ENCODE results near the gene PARD3B. TPM values are rescaled to one million over a fixed set of nuclear protein-coding genes. Genes with fewer than 3 reads are reported as not detected.
"Not testable (repeated sequence)": the region's sequence is repeated elsewhere in the genome, so short reads cannot be mapped to it uniquely, and the experiment has no call there.

The PARD3B gene
- polyA plus RNA-seq, 4 donors = 35.7 to 40.4 (median 37.9) TPM

DNA sequence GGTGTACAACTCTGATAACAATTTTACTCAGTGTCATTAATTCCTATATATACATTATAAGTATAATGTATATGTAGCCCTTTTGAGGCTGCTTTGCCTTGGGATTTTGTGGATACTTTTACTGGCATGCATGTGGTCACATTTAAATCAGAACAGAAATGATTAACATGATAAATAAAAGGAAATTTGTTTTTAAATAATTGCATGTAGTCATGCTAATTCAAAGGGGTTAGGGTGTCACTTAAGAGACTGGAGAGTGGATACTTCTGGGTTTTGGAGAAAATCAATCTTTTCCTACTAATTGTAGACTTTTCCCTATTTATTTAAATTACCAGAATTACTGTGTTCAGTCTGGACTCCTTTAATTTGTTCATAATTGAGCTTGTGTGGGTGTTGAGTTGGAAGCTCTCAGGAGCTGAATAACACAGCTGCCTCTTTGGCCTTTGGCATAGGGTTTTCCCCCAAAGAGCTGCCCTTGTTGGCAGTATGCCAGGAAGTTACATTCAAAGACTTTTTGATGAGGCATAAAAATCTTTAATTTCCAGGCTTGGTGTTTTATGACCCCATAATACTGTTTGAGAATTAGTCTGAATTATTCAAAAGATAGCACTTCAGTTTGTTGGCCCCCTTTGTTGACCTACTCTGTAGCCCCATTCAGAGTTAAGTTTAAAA is 652.3 kb downstream of the PARD3B start:
- DNase-seq (ENCODE audit: low read depth in 4 of 4, low spot score in 3 of 4) = no peak

DNA sequence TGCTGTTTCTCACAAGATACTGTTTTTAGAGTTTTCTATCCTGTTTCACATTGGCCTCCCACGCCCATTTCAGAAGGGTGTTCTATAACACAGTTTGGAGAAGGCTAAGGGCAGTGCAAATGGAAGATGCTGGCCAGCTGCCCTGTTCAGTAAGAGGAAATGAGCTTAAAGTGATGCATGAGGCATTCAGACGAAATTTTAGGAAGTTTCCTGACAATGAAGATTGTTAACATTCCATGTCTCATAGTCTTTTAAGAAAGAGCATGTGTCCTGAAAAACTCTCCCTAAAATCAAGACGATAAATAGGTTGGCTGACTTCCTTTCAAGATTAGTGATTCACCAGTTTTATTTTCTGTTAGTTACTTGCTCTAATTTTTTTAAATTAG is 652.9 kb downstream of the PARD3B start:
- no peak for DNase-seq (ENCODE audit: low read depth in 4 of 4, low spot score in 3 of 4)

GRCh38 chr2:205199165-205199850 is 654.0 kb downstream of the PARD3B start:
- no peak for DNase-seq (ENCODE audit: low read depth in 4 of 4, low spot score in 3 of 4)

GRCh38 chr2:205210494-205210893 is 665.2 kb downstream of the PARD3B start:
- no peak for DNase-seq (ENCODE audit: low read depth in 4 of 4, low spot score in 3 of 4)

DNA sequence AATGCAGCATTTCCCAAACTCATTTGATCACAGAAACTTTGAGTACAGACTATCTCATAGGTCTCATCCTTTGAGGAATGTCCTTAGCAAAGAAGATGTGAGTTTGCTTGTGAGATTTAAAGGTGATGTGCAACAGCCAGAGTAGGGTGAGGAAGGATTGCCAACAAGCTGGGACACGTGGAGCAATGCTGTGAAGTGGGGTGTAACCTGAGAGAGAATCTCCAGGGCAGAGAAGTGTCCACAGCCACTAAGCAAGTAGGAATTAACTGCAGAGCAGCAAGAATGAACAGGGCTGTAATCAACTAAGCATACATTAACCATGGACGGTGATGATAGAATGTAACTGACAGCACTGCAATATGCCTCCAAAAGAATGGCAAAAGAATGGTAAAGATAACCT is 667.1 kb downstream of the PARD3B start:
- DNase-seq (ENCODE audit: low read depth in 4 of 4, low spot score in 3 of 4) = no peak

DNA sequence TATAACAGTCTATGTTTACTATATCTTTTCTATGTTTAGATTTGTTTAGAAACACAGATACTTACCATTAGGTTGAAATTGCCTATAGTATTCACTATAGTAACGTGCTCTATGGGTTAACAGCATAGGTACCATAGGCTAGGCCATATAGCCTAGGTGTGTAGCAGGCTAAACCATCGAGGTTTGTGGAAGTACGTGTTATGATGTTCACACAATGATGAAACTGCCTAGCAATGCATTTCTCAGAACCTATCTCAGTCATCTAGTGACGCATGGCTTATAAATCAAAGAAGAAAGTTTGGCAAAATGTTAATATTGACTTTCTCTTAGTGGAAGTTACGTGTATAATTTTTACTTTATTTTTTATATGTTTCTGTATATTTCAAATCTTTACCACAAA is 670.8 kb downstream of the PARD3B start:
- no peak for DNase-seq (ENCODE audit: low read depth in 4 of 4, low spot score in 3 of 4)

DNA sequence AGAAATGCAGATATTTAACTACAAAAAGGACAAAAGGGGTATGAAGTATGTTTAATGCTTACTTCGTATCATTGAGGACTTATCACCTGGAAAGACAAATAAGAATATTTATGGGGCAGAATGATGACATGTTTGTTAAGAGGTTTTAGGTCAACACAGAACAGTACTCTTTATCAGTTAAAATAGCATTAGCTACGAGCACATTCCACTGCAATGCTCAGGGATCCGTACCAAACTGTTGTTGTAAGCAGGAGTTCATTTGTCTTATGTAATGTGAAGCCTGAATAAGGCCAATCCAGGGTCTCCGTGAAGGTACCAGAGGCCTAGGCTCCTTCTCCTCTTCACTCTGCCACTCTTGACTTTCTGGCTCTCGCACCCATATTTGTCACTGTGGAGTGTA is 671.3 kb downstream of the PARD3B start:
- DNase-seq (ENCODE audit: low read depth in 4 of 4, low spot score in 3 of 4) = no peak

- DNase-seq (ENCODE audit: low read depth in 4 of 4, low spot score in 3 of 4) = no peak
These were observed 671.7 kb downstream of the PARD3B start for GRCh38 chr2:205217004-205217403.

- DNase-seq (ENCODE audit: low read depth in 4 of 4, low spot score in 3 of 4) = no peak
These were observed 672.8 kb downstream of the PARD3B start for GRCh38 chr2:205218056-205218455.

DNA sequence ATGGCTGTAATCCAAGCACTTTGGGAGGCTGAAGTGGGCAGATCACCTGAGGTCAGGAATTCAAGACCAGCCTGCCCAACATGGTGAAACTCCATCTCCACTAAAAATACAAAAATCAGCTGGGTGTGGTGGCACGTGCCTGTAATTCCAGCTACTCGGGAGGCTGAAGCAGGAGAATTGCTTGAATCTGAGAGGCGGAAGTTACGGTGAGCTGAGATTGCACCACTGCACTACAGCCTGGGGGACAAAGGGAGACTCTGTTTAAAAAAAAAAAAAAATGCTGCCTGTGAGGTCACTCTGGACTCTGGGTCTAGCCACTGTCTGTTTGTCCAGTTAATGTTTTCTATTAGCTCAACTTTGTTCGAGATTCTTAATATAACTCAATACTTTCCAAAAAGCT is 673.5 kb downstream of the PARD3B start:
- DNase-seq (ENCODE audit: low read depth in 4 of 4, low spot score in 3 of 4) = not testable (repeated sequence)

DNA sequence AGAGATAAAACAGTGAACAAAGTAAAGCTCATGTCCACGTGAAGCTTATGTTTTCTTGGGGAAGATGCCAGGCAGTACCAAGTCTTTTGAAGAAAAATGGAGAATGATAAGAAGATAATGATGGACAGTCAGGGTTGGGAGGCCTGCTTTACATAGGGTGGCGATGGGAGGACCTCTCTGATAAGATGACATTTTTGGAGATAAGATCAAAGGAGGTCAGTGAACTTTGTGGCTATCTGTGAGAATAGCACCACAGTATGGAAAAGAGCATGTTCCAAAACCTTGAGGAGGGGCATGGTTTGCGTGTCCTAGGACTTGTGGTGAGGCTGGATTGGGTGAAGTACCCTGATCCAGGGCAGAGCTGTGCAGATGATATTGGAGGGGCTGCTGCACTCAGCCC is 675.3 kb downstream of the PARD3B start:
- no peak for DNase-seq (ENCODE audit: low read depth in 4 of 4, low spot score in 3 of 4)

DNA sequence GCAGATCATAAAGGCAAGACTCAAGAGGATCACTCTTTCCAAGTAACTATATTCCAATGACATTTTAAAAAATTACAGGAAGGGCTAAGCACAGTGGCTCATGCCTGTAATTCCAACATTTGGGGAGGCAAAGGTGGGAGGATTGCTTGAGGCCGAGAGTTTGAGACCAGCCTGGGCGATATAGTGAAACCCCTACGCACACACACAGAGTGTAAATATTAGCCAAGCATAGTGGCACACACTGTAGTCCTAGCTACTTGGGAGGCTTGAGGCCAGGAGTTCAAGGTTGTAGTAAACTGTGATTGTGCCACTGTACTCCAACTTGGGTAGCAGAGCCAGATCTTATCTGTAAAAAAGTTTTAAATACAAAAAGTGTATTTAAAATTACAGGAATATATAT is 686.8 kb downstream of the PARD3B start:
- DNase-seq (ENCODE audit: low read depth in 4 of 4, low spot score in 3 of 4) = no peak

DNA sequence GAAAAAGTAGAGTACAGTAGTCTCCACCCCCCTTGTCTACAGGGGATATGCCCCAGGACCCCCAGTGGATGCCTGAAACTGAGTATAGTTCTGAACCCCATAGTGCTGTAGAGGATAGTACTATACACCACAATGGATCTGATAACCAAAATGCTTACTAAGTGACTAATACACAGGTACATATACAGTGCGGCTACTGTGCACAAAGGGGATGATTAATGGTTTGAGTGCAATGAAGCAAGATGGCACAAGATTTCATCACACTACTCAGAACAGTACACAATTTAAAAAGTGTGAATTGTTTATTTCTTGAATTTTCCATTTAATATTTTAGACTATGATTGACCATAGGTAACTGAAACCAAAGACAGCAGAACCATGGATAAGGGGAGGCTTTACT is 690.2 kb downstream of the PARD3B start:
- no peak for DNase-seq (ENCODE audit: low read depth in 4 of 4, low spot score in 3 of 4)

DNA sequence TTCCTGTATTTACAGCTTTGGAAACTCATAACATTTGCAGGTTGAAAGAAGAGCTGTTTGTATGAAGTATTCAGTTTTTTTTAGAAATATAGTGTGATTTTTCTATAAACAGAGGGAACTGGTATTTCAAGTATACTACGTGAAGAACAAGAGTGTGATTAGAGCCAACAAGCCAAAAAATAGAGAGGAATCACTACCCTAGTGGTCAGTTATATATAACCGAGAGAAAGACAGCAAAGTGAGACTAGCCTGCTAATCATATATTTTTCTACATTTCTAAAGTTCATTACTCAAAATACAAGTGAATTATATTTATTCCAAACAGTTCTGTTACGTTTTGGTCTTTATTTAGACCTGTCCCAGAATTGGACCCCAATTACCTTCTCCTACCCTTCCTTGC is 692.2 kb downstream of the PARD3B start:
- DNase-seq (ENCODE audit: low read depth in 4 of 4, low spot score in 3 of 4) = no peak

- no peak for DNase-seq (ENCODE audit: low read depth in 4 of 4, low spot score in 3 of 4)
These were observed 699.7 kb downstream of the PARD3B start for GRCh38 chr2:205245001-205245400.

- DNase-seq (ENCODE audit: low read depth in 4 of 4, low spot score in 3 of 4) = peak in 2 of 4 donors; percentile 8 to 12
These were observed 700.4 kb downstream of the PARD3B start for GRCh38 chr2:205245652-205246051.

DNA sequence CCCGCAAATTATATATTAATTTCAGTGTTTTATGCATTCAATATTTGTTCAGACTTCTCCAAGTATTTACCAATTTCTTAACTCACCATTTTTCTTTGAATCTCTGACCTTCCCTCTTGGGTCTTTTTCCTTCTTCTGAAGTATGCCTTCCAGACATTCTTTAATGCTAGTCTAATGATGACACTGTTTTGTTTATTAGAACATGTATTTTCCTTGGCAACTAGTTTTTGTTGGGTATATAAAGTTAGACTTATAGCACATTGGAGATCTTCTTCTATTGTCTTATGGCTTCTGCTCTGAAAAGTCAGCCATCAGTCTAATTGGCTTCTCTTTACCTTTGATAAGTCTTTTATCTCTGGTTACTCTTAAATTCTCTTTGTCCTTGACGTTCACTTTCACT is 713.8 kb downstream of the PARD3B start:
- DNase-seq (ENCODE audit: low read depth in 4 of 4, low spot score in 3 of 4) = no peak

DNA sequence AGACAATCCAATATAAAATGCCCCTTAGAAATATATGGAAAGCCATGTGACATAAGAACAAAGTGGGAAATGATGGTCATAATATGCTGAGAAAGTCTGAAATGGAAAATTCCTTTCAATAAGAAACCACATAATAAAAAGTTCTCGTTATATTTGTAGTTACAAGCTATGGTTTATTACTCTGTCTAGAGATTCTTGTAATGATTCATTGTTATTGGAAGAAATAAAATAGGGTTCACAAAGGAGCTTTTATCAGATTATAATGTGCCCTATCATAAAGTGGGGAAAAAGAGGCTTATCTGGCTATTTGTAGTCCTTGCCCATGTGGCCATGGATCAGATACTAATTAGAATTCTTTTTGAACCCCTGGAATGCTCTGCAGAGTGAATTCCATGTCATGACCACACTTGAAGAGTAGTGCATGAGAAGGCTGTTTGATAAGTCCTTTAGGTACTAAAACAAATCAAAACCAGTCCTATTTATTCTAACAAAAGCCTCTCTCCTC is 716.3 kb downstream of the PARD3B start:
- no peak for DNase-seq (ENCODE audit: low read depth in 4 of 4, low spot score in 3 of 4)

- no peak for DNase-seq (ENCODE audit: low read depth in 4 of 4, low spot score in 3 of 4)
These were observed 722.0 kb downstream of the PARD3B start for GRCh38 chr2:205267323-205267722.

DNA sequence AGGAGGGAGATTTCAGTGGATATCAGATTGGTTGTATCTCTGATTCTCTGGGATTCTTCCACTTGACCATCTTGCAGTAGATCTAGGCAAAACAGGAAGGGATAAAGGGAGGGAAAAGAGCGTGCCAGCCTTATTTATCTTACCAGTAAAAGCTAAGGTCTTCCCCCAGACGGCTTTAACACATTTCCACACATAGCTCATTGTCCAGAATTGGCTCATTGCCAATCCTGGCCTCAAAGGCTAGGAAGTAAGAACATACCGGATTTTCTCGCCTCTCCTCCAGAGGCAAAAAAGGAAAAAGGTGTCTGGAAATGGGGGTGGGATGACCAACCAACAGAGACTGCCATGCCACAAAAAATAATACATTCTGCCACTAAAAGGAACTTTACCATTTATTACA is 725.4 kb downstream of the PARD3B start:
- DNase-seq (ENCODE audit: low read depth in 4 of 4, low spot score in 3 of 4) = no peak

DNA sequence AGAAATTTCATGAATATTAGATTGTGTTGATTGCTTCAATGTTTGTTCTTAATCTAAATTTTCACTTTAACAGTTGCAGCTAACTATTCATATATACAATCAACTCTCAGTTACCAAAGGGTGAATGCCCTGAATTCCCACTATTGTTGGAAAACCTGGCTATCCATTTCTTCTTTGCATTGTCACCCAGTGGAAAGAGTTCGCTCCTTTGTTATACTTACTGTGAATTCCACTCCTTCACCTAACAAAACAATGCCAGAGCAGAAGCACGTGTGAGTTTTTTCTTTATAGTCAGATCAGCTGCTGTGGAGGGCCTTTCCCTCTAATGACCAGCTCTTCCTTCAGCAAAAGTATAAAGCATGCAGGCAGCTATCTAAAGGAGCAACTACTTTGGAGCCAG is 727.9 kb downstream of the PARD3B start:
- DNase-seq (ENCODE audit: low read depth in 4 of 4, low spot score in 3 of 4) = no peak

DNA sequence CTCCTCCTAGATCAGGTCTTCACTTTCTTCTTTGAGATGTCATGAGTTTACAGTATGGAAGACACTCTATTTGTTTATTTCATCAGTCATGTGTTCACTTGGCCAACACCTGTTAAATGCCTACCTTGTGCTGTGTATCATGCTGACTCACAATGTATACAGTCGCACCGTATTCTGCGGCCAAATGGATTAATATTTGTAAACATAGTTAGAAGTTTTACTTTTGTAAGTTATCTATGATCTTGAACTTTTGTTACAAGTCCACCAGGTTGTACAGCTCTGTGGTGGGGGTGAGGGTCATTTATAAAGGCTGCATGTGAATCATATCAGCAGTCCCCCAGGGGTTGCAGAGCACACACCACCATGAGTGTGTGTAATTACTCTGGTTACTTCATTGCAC is 728.4 kb downstream of the PARD3B start:
- DNase-seq (ENCODE audit: low read depth in 4 of 4, low spot score in 3 of 4) = no peak
